Neuronal stem cell (in vitro differentiated cells): ENCODE results near the gene ACADL.

Experiments
- DNase-seq: peaks from one replicate; pipeline ENCODE4 v3.0.0-alpha.2; 2013; ENCODE audit warnings: low spot score
- H2AFZ ChIP-seq: one replicate; pipeline ENCODE4 v1.6.1; 2013; ENCODE audit warnings: mild to moderate bottlenecking, low read length, inconsistent platforms
- H2AK5ac ChIP-seq: 2 replicates; pipeline ENCODE4 v1.6.1; 2013; ENCODE audit warnings: low read depth, mild to moderate bottlenecking, inconsistent platforms, low read length, moderate library complexity, mixed read lengths
- H2BK120ac ChIP-seq: 2 replicates; pipeline ENCODE4 v1.6.1; 2013; ENCODE audit warnings: low read depth, mild to moderate bottlenecking, inconsistent platforms, low read length, moderate library complexity, mixed read lengths
- H2BK12ac ChIP-seq: one replicate; pipeline ENCODE4 v1.6.1; 2013; ENCODE audit warnings: low read length, inconsistent platforms
- H2BK15ac ChIP-seq: 2 replicates; pipeline ENCODE4 v1.6.1; 2013; ENCODE audit warnings: mild to moderate bottlenecking, low read length, inconsistent platforms, mixed read lengths
- H2BK5ac ChIP-seq: one replicate; pipeline ENCODE4 v1.6.1; 2013; ENCODE audit warnings: inconsistent platforms, mild to moderate bottlenecking, low read length, moderate library complexity
- H3K14ac ChIP-seq: one replicate; pipeline ENCODE4 v1.6.1; 2013; ENCODE audit warnings: low read length, inconsistent platforms
- H3K18ac ChIP-seq: 2 replicates; pipeline ENCODE4 v1.6.1; 2013; ENCODE audit warnings: low read length, inconsistent platforms
- H3K23ac ChIP-seq: 2 replicates; pipeline ENCODE4 v1.6.1; 2013; ENCODE audit warnings: low read depth, mild to moderate bottlenecking, mixed read lengths, low read length, inconsistent platforms; ENCODE audit not compliant: poor library complexity
- H3K27ac ChIP-seq: replicated peaks from 3 replicates; pipeline ENCODE4 v1.5.1; 2013; ENCODE audit warnings: low read length, inconsistent platforms
- H3K27me3 ChIP-seq, 3 experiments: 2 replicates each; pipeline ENCODE4 v1.6.1; 2013; ENCODE audit warnings: low read length in 3 of 3, mild to moderate bottlenecking in 2 of 3, inconsistent platforms in 1 of 3, low read depth in 1 of 3, mixed read lengths in 1 of 3, moderate library complexity in 1 of 3; ENCODE audit not compliant: control insufficient read depth in 3 of 3, insufficient read depth in 3 of 3
- H3K36me3 ChIP-seq, 2 donors: replicated peaks in 1 of 2; 2 replicates each; pipeline ENCODE4 v1.6.1; 2013; ENCODE audit warnings: low read length in 2 of 2; ENCODE audit not compliant: control insufficient read depth in 2 of 2, insufficient read depth in 2 of 2
- H3K4ac ChIP-seq: 2 replicates; pipeline ENCODE4 v1.6.1; 2013; ENCODE audit warnings: inconsistent platforms, mild to moderate bottlenecking, low read length, moderate library complexity
- H3K4me1 ChIP-seq, 2 donors: 1 replicate in 1 of 2; 2 replicates in 1 of 2; pipeline ENCODE4 v1.6.1; 2013; ENCODE audit warnings: low read length in 2 of 2, low read depth in 1 of 2; ENCODE audit not compliant: control insufficient read depth in 2 of 2, insufficient read depth in 1 of 2
- H3K4me2 ChIP-seq: one replicate; pipeline ENCODE4 v1.6.1; 2013; ENCODE audit warnings: mild to moderate bottlenecking, low read length, inconsistent platforms; ENCODE audit not compliant: insufficient read depth, poor library complexity, severe bottlenecking
- H3K4me3 ChIP-seq, 2 donors: 2 replicates each; pipeline ENCODE4 v1.5.1; 2013; ENCODE audit warnings: low read length in 2 of 2, mild to moderate bottlenecking in 2 of 2, inconsistent platforms in 1 of 2, moderate library complexity in 1 of 2
- H3K79me1 ChIP-seq: one replicate; pipeline ENCODE4 v1.6.1; 2013; ENCODE audit warnings: low read depth, mild to moderate bottlenecking, inconsistent platforms, low read length, moderate library complexity
- H3K9ac ChIP-seq: one replicate; pipeline ENCODE4 v1.6.1; 2013; ENCODE audit warnings: mild to moderate bottlenecking, low read depth, low read length, inconsistent platforms; ENCODE audit not compliant: poor library complexity
- H3K9me3 ChIP-seq, 2 donors: replicated peaks in 1 of 2; 2 replicates each; pipeline versions ENCODE3 to v1.6.1; 2013; ENCODE audit warnings: low read length in 2 of 2, mild to moderate bottlenecking in 2 of 2, inconsistent platforms in 1 of 2, low read depth in 1 of 2, mixed read lengths in 1 of 2, moderate library complexity in 1 of 2; ENCODE audit not compliant: control insufficient read depth in 2 of 2, insufficient read depth in 1 of 2
- H4K8ac ChIP-seq: one replicate; pipeline ENCODE4 v1.6.1; 2013; ENCODE audit warnings: low read depth, mild to moderate bottlenecking, inconsistent platforms, low read length, moderate library complexity
- H4K91ac ChIP-seq: one replicate; pipeline ENCODE4 v1.6.1; 2013; ENCODE audit warnings: low read length, low read depth, mild to moderate bottlenecking, inconsistent platforms; ENCODE audit not compliant: poor library complexity
- WGBS, 2 donors: extraction: QIAGEN DNeasy Blood & Tissue Kit; methylation state at CpG; one replicate each; pipeline ENCODE4 v1.1.7; 2013; ENCODE audit warnings: missing lambda C conversion rate in 2 of 2, mixed read lengths in 1 of 2; ENCODE audit not compliant: insufficient read length in 2 of 2, insufficient replicate concordance in 1 of 2; ENCODE audit errors: extremely low coverage in 2 of 2; 5-methylcytosine and 5-hydroxymethylcytosine counted together

Gene ACADL

GRCh38 chr2:210267698-210268097 is 42.5 kb upstream of the ACADL start:
- no peaks in the 10 kb centered on the region for H3K79me1 ChIP-seq
- no peak overlapping the region for H3K4ac ChIP-seq
- no peak overlapping the region for H3K27ac ChIP-seq
- H2BK15ac ChIP-seq, result no peak overlapping the region
- H3K9ac ChIP-seq, result no peak overlapping the region
- no peaks in the 10 kb centered on the region for H3K4me1 ChIP-seq
- no peak overlapping the region for H4K8ac ChIP-seq
- no peaks in the 10 kb centered on the region for H3K27me3 ChIP-seq
- H3K4me2 ChIP-seq, result no peak overlapping the region
- WGBS, 2 donors, result no CpG with 5 or more reads among the region's 1 CpG
- no peak overlapping the region for H3K14ac ChIP-seq
- H3K9me3 ChIP-seq, result no peaks in the 10 kb centered on the region
- H3K4me3 ChIP-seq, result no peak overlapping the region
- H4K91ac ChIP-seq, result no peak overlapping the region
- no peak overlapping the region for H2BK12ac ChIP-seq
- H2AK5ac ChIP-seq, result no peak overlapping the region
- H3K36me3 ChIP-seq, result no peaks in the 10 kb centered on the region
- no peak overlapping the region for H3K18ac ChIP-seq
- H2AFZ ChIP-seq, result no peak overlapping the region
- H2BK120ac ChIP-seq, result no peak overlapping the region
- DNase-seq, result no peak
- H2BK5ac ChIP-seq, result no peak overlapping the region
- H3K23ac ChIP-seq, result no peak overlapping the region

GRCh38 chr2:210264282-210264681 is 39.0 kb upstream of the ACADL start:
- no peak for DNase-seq
- H3K79me1 ChIP-seq, result no peaks in the 10 kb centered on the region
- no peak overlapping the region for H3K18ac ChIP-seq
- no peak overlapping the region for H4K8ac ChIP-seq
- H2AFZ ChIP-seq, result no peak overlapping the region
- no peak overlapping the region for H3K27ac ChIP-seq
- WGBS, 2 donors, result no CpG with 5 or more reads among the region's 1 CpG
- no peak overlapping the region for H3K14ac ChIP-seq
- H3K9ac ChIP-seq, result no peak overlapping the region
- H3K4ac ChIP-seq, result no peak overlapping the region
- H2BK5ac ChIP-seq, result no peak overlapping the region
- no peak overlapping the region for H2BK15ac ChIP-seq
- no peaks in the 10 kb centered on the region for H3K9me3 ChIP-seq
- H2AK5ac ChIP-seq, result no peak overlapping the region
- no peaks in the 10 kb centered on the region for H3K27me3 ChIP-seq
- H2BK120ac ChIP-seq, result no peak overlapping the region
- H3K4me3 ChIP-seq, result no peak overlapping the region
- H2BK12ac ChIP-seq, result no peak overlapping the region
- no peaks in the 10 kb centered on the region for H3K36me3 ChIP-seq
- no peak overlapping the region for H3K23ac ChIP-seq
- no peaks in the 10 kb centered on the region for H3K4me1 ChIP-seq
- H4K91ac ChIP-seq, result no peak overlapping the region
- no peak overlapping the region for H3K4me2 ChIP-seq

GRCh38 chr2:210263841-210264240 is 38.6 kb upstream of the ACADL start:
- Histone ChIP-seq H3K4ac (no peak overlapping the region), H3K18ac (no peak overlapping the region), H3K9ac (no peak overlapping the region), H3K36me3 (no peaks in the 10 kb centered on the region), H2BK12ac (no peak overlapping the region), H3K4me2 (no peak overlapping the region), H4K8ac (no peak overlapping the region), H4K91ac (no peak overlapping the region), H3K27ac (no peak overlapping the region), H2AFZ (no peak overlapping the region), H3K9me3 (no peaks in the 10 kb centered on the region), H3K14ac (no peak overlapping the region), H2BK15ac (no peak overlapping the region), H2BK120ac (no peak overlapping the region), H3K27me3 (no peaks in the 10 kb centered on the region), H2BK5ac (no peak overlapping the region), H3K4me3 (no peak overlapping the region), H3K79me1 (no peaks in the 10 kb centered on the region), H3K23ac (no peak overlapping the region), H3K4me1 (no peaks in the 10 kb centered on the region), H2AK5ac (no peak overlapping the region)
- no peak for DNase-seq
- WGBS, 2 donors, result no CpG with 5 or more reads among the region's 2 CpGs

GRCh38 chr2:210262036-210262435 is 36.8 kb upstream of the ACADL start:
- Histone ChIP-seq H2BK120ac (no peak overlapping the region), H3K18ac (no peak overlapping the region), H2BK12ac (no peak overlapping the region), H3K27ac (no peak overlapping the region), H3K9me3 (no peaks in the 10 kb centered on the region), H4K91ac (no peak overlapping the region), H3K4me2 (no peak overlapping the region), H3K9ac (no peak overlapping the region), H2BK5ac (no peak overlapping the region), H3K23ac (no peak overlapping the region), H3K79me1 (no peaks in the 10 kb centered on the region), H4K8ac (no peak overlapping the region), H3K14ac (no peak overlapping the region), H3K27me3 (no peaks in the 10 kb centered on the region), H2BK15ac (no peak overlapping the region), H3K36me3 (no peaks in the 10 kb centered on the region), H3K4ac (no peak overlapping the region), H2AK5ac (no peak overlapping the region), H3K4me3 (no peak overlapping the region), H3K4me1 (no peaks in the 10 kb centered on the region), H2AFZ (no peak overlapping the region)
- DNase-seq, result no peak
- no CpG with 5 or more reads among the region's 2 CpGs for WGBS, 2 donors
